Neuronal stem cell (in vitro differentiated cells): ENCODE results near the gene ENO4.

ENCODE experiments used
- DNase-seq: peaks from one replicate; pipeline ENCODE4 v3.0.0-alpha.2; 2013; ENCODE audit warnings: low spot score
- H2AFZ ChIP-seq: one replicate; pipeline ENCODE4 v1.6.1; 2013; ENCODE audit warnings: mild to moderate bottlenecking, low read length, inconsistent platforms
- H2AK5ac ChIP-seq: 2 replicates; pipeline ENCODE4 v1.6.1; 2013; ENCODE audit warnings: low read depth, mild to moderate bottlenecking, inconsistent platforms, low read length, moderate library complexity, mixed read lengths
- H2BK120ac ChIP-seq: 2 replicates; pipeline ENCODE4 v1.6.1; 2013; ENCODE audit warnings: low read depth, mild to moderate bottlenecking, inconsistent platforms, low read length, moderate library complexity, mixed read lengths
- H2BK12ac ChIP-seq: one replicate; pipeline ENCODE4 v1.6.1; 2013; ENCODE audit warnings: low read length, inconsistent platforms
- H2BK15ac ChIP-seq: 2 replicates; pipeline ENCODE4 v1.6.1; 2013; ENCODE audit warnings: mild to moderate bottlenecking, low read length, inconsistent platforms, mixed read lengths
- H2BK5ac ChIP-seq: one replicate; pipeline ENCODE4 v1.6.1; 2013; ENCODE audit warnings: inconsistent platforms, mild to moderate bottlenecking, low read length, moderate library complexity
- H3K14ac ChIP-seq: one replicate; pipeline ENCODE4 v1.6.1; 2013; ENCODE audit warnings: low read length, inconsistent platforms
- H3K18ac ChIP-seq: 2 replicates; pipeline ENCODE4 v1.6.1; 2013; ENCODE audit warnings: low read length, inconsistent platforms
- H3K23ac ChIP-seq: 2 replicates; pipeline ENCODE4 v1.6.1; 2013; ENCODE audit warnings: low read depth, mild to moderate bottlenecking, mixed read lengths, low read length, inconsistent platforms; ENCODE audit not compliant: poor library complexity
- H3K27ac ChIP-seq: replicated peaks from 3 replicates; pipeline ENCODE4 v1.5.1; 2013; ENCODE audit warnings: low read length, inconsistent platforms
- H3K27me3 ChIP-seq, 3 experiments: 2 replicates each; pipeline ENCODE4 v1.6.1; 2013; ENCODE audit warnings: low read length in 3 of 3, mild to moderate bottlenecking in 2 of 3, inconsistent platforms in 1 of 3, low read depth in 1 of 3, mixed read lengths in 1 of 3, moderate library complexity in 1 of 3; ENCODE audit not compliant: control insufficient read depth in 3 of 3, insufficient read depth in 3 of 3
- H3K36me3 ChIP-seq, 2 donors: replicated peaks in 1 of 2; 2 replicates each; pipeline ENCODE4 v1.6.1; 2013; ENCODE audit warnings: low read length in 2 of 2; ENCODE audit not compliant: control insufficient read depth in 2 of 2, insufficient read depth in 2 of 2
- H3K4ac ChIP-seq: 2 replicates; pipeline ENCODE4 v1.6.1; 2013; ENCODE audit warnings: inconsistent platforms, mild to moderate bottlenecking, low read length, moderate library complexity
- H3K4me1 ChIP-seq, 2 donors: 1 replicate in 1 of 2; 2 replicates in 1 of 2; pipeline ENCODE4 v1.6.1; 2013; ENCODE audit warnings: low read length in 2 of 2, low read depth in 1 of 2; ENCODE audit not compliant: control insufficient read depth in 2 of 2, insufficient read depth in 1 of 2
- H3K4me2 ChIP-seq: one replicate; pipeline ENCODE4 v1.6.1; 2013; ENCODE audit warnings: mild to moderate bottlenecking, low read length, inconsistent platforms; ENCODE audit not compliant: insufficient read depth, poor library complexity, severe bottlenecking
- H3K4me3 ChIP-seq, 2 donors: 2 replicates each; pipeline ENCODE4 v1.5.1; 2013; ENCODE audit warnings: low read length in 2 of 2, mild to moderate bottlenecking in 2 of 2, inconsistent platforms in 1 of 2, moderate library complexity in 1 of 2
- H3K79me1 ChIP-seq: one replicate; pipeline ENCODE4 v1.6.1; 2013; ENCODE audit warnings: low read depth, mild to moderate bottlenecking, inconsistent platforms, low read length, moderate library complexity
- H3K9ac ChIP-seq: one replicate; pipeline ENCODE4 v1.6.1; 2013; ENCODE audit warnings: mild to moderate bottlenecking, low read depth, low read length, inconsistent platforms; ENCODE audit not compliant: poor library complexity
- H3K9me3 ChIP-seq, 2 donors: replicated peaks in 1 of 2; 2 replicates each; pipeline versions ENCODE3 to v1.6.1; 2013; ENCODE audit warnings: low read length in 2 of 2, mild to moderate bottlenecking in 2 of 2, inconsistent platforms in 1 of 2, low read depth in 1 of 2, mixed read lengths in 1 of 2, moderate library complexity in 1 of 2; ENCODE audit not compliant: control insufficient read depth in 2 of 2, insufficient read depth in 1 of 2
- H4K8ac ChIP-seq: one replicate; pipeline ENCODE4 v1.6.1; 2013; ENCODE audit warnings: low read depth, mild to moderate bottlenecking, inconsistent platforms, low read length, moderate library complexity
- H4K91ac ChIP-seq: one replicate; pipeline ENCODE4 v1.6.1; 2013; ENCODE audit warnings: low read length, low read depth, mild to moderate bottlenecking, inconsistent platforms; ENCODE audit not compliant: poor library complexity
- WGBS, 2 donors: extraction: QIAGEN DNeasy Blood & Tissue Kit; methylation state at CpG; one replicate each; pipeline ENCODE4 v1.1.7; 2013; ENCODE audit warnings: missing lambda C conversion rate in 2 of 2, mixed read lengths in 1 of 2; ENCODE audit not compliant: insufficient read length in 2 of 2, insufficient replicate concordance in 1 of 2; ENCODE audit errors: extremely low coverage in 2 of 2; 5-methylcytosine and 5-hydroxymethylcytosine counted together

The ENO4 gene

GRCh38 chr10:116825901-116826300, 23.4 kb upstream of the ENO4 start:
- Histone ChIP-seq H4K91ac (no peak overlapping the region), H3K36me3 (no peaks in the 10 kb centered on the region), H3K79me1 (no peaks in the 10 kb centered on the region), H2BK5ac (no peak overlapping the region), H3K18ac (no peak overlapping the region), H3K14ac (no peak overlapping the region), H3K27me3 (peaks cover 0 to 7% (median 0%) of the 10 kb centered on the region in 3 experiments), H2AFZ (no peak overlapping the region), H2BK15ac (no peak overlapping the region), H3K4me3 (no peak overlapping the region), H3K9me3 (no peaks in the 10 kb centered on the region), H3K23ac (no peak overlapping the region), H4K8ac (no peak overlapping the region), H3K4ac (no peak overlapping the region), H3K27ac (no peak overlapping the region), H3K4me2 (no peak overlapping the region), H3K9ac (no peak overlapping the region), H2BK120ac (no peak overlapping the region), H2AK5ac (no peak overlapping the region), H2BK12ac (no peak overlapping the region), H3K4me1 (peaks cover 0 to 8% of the 10 kb centered on the region in 2 donors)
- no peak for DNase-seq
- WGBS, 2 donors = no CpG with 5 or more reads among the region's 7 CpGs

GRCh38 chr10:116826803-116827202, 22.5 kb upstream of the ENO4 start:
- no peak overlapping the region for H2BK15ac ChIP-seq
- no peak overlapping the region for H3K4me2 ChIP-seq
- no peak overlapping the region for H2AK5ac ChIP-seq
- no peak overlapping the region for H2BK5ac ChIP-seq
- H3K4me1 ChIP-seq = peaks cover 0 to 8% of the 10 kb centered on the region in 2 donors
- peaks cover 0 to 7% (median 0%) of the 10 kb centered on the region in 3 experiments for H3K27me3 ChIP-seq
- H4K91ac ChIP-seq = no peak overlapping the region
- no CpG with 5 or more reads among the region's 7 CpGs for WGBS, 2 donors
- H3K27ac ChIP-seq = no peak overlapping the region
- H4K8ac ChIP-seq = no peak overlapping the region
- H3K4me3 ChIP-seq = no peak overlapping the region
- no peak overlapping the region for H2BK12ac ChIP-seq
- no peak overlapping the region for H3K14ac ChIP-seq
- no peaks in the 10 kb centered on the region for H3K79me1 ChIP-seq
- no peak overlapping the region for H3K9ac ChIP-seq
- no peak overlapping the region for H3K23ac ChIP-seq
- H3K9me3 ChIP-seq = no peaks in the 10 kb centered on the region
- H2AFZ ChIP-seq = no peak overlapping the region
- H2BK120ac ChIP-seq = no peak overlapping the region
- no peak overlapping the region for H3K18ac ChIP-seq
- DNase-seq = no peak
- no peaks in the 10 kb centered on the region for H3K36me3 ChIP-seq
- H3K4ac ChIP-seq = no peak overlapping the region

DNA sequence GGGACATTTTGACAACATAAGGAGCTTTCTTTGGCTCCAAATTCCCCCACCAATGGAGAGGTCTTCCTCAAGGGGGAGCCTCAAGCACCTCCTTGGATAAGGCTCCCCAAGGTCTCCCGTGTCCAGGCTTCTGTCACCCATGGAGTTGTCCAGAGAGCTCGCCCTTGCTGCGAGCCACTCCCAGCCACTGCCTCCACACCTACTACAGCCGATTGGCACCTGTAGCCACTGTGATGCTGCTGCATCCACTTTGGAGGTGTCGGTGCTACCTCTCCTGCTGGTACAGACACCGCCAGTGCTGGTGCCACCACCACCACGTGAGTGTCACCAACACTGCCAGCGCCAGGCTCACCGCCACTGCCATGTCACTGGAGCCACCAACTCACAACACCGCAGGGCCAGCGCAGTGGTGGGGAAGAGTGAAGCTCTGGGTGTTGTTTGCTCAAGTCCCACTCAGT, 22.1 kb upstream of the ENO4 start:
- H3K27ac ChIP-seq = no peak overlapping the region
- H2BK15ac ChIP-seq = peak overlapping the region; percentile 88
- peak overlapping the region; percentile 76 for H3K18ac ChIP-seq
- no peaks in the 10 kb centered on the region for H3K9me3 ChIP-seq
- H4K91ac ChIP-seq = no peak overlapping the region
- H4K8ac ChIP-seq = peak overlapping the region; percentile 95
- no peak for DNase-seq
- peak overlapping the region; percentile 91 for H3K14ac ChIP-seq
- no peak overlapping the region for H3K4me2 ChIP-seq
- H2AFZ ChIP-seq = no peak overlapping the region
- peak overlapping the region; percentile 51 for H2BK120ac ChIP-seq
- H2BK12ac ChIP-seq = peak overlapping the region; percentile 95
- no CpG with 5 or more reads among the region's 11 CpGs for WGBS, 2 donors
- H2AK5ac ChIP-seq = peak overlapping the region; percentile 90
- peak overlapping the region; percentile 38 for H3K23ac ChIP-seq
- no peaks in the 10 kb centered on the region for H3K79me1 ChIP-seq
- peak overlapping the region; percentile 77 for H3K4ac ChIP-seq
- no peak overlapping the region for H3K9ac ChIP-seq
- H3K4me1 ChIP-seq = peaks cover 0 to 8% of the 10 kb centered on the region in 2 donors
- peaks cover 0 to 7% (median 0%) of the 10 kb centered on the region in 3 experiments for H3K27me3 ChIP-seq
- no peaks in the 10 kb centered on the region for H3K36me3 ChIP-seq
- H2BK5ac ChIP-seq = no peak overlapping the region
- H3K4me3 ChIP-seq = peak overlapping the region in 1 of 2 donors; percentile 56

- no peak overlapping the region for H3K14ac ChIP-seq
- WGBS, 2 donors = no CpG with 5 or more reads among the region's 2 CpGs
These were observed 21.2 kb upstream of the ENO4 start for GRCh38 chr10:116828116-116828515.

More at GRCh38 chr10:116828116-116828515, 21.2 kb upstream of the ENO4 start:
- DNase-seq = no peak
- Histone ChIP-seq H3K23ac (no peak overlapping the region), H4K91ac (no peak overlapping the region), H3K36me3 (no peaks in the 10 kb centered on the region), H2AK5ac (no peak overlapping the region), H3K4me2 (no peak overlapping the region), H3K4ac (no peak overlapping the region), H2BK5ac (no peak overlapping the region), H2BK15ac (no peak overlapping the region), H3K27me3 (peaks cover 0 to 10% (median 0%) of the 10 kb centered on the region in 3 experiments), H3K9ac (no peak overlapping the region), H2BK120ac (no peak overlapping the region), H3K4me3 (peak overlapping the region in 1 of 2 donors; percentile 19), H3K79me1 (no peaks in the 10 kb centered on the region), H3K27ac (no peak overlapping the region), H3K9me3 (no peaks in the 10 kb centered on the region), H2BK12ac (no peak overlapping the region), H3K4me1 (peaks cover 0 to 10% of the 10 kb centered on the region in 2 donors), H3K18ac (no peak overlapping the region), H4K8ac (no peak overlapping the region), H2AFZ (no peak overlapping the region)
